ENCODE measurements around the gene AGPS.

- TF ChIP-seq CTCF (IDR thresholded peaks at IDR 0.05), result no peak
- TF ChIP-seq POLR2A (IDR thresholded peaks at IDR 0.05), result no peak
These were observed 4.3 kb downstream of the AGPS start for GRCh38 chr2:177396703-177397460.
